ENCODE data around the gene SSRP1.

GRCh38 chr11:57349491-57350274 is 14.0 kb upstream of the SSRP1 start:
- TF ChIP-seq GATA2 (IDR thresholded peaks at IDR 0.05; ENCODE audit: low read depth, low read length) (no peak), GATA3 (IDR thresholded peaks at IDR 0.05; ENCODE audit: low read depth, low read length) (no peak)
